HepG2 (cell line): ENCODE measurements around the gene TACC3. TPM values are rescaled to one million over a fixed set of nuclear protein-coding genes. Genes with fewer than 3 reads are reported as not detected.

ENCODE experiments used
- ATM ChIP-seq: fragments of 450-650 bp; IDR thresholded peaks from 2 replicates; pipeline ENCODE4 v1.7.1; 2017; ENCODE audit warnings: mild to moderate bottlenecking, borderline replicate concordance
- ESRRA ChIP-seq: sonication (generic); formaldehyde crosslinking; IDR thresholded peaks from 2 replicates; pipeline ENCODE4 v1.5.1; 2020; ENCODE audit warnings: mild to moderate bottlenecking, low read depth, missing genetic modification reagents
- FOXP1 ChIP-seq, 2 experiments: fragments of 450-650 bp in 1 of 2; IDR thresholded peaks; 2 replicates each; pipeline ENCODE4 v1.6.1; 2017 to 2018; ENCODE audit warnings: antibody characterized with exemption in 1 of 2
- MZF1 ChIP-seq: sonication (generic); formaldehyde crosslinking; IDR thresholded peaks from 2 replicates; pipeline ENCODE4 v1.8.1; 2023; ENCODE audit warnings: mild to moderate bottlenecking, missing genetic modification reagents, borderline replicate concordance
- NR2F6 ChIP-seq, 2 experiments: IDR thresholded peaks; 2 replicates each; pipeline ENCODE4 v1.6.1; 2016; ENCODE audit warnings: antibody characterized with exemption in 1 of 2, mild to moderate bottlenecking in 1 of 2
- PAX8 ChIP-seq: sonication (generic); formaldehyde crosslinking; IDR thresholded peaks from 2 replicates; pipeline ENCODE4 v1.8.0; 2022; ENCODE audit warnings: mild to moderate bottlenecking, missing genetic modification reagents, borderline replicate concordance
- PHF5A ChIP-seq: IDR thresholded peaks from one replicate; pipeline ENCODE4 v1.6.1; 2018; ENCODE audit warnings: low read depth, missing genetic modification reagents; ENCODE audit not compliant: unreplicated experiment
- RAD21 ChIP-seq: fragments of 450-650 bp; formaldehyde crosslinking; IDR thresholded peaks from 2 replicates; pipeline ENCODE4 v1.5.0; 2020; ENCODE audit warnings: mild to moderate bottlenecking
- RBAK ChIP-seq: sonication (generic); formaldehyde crosslinking; IDR thresholded peaks from 2 replicates; pipeline ENCODE4 v1.5.1; 2020; ENCODE audit warnings: mild to moderate bottlenecking, missing genetic modification reagents
- REPIN1 ChIP-seq: sonication (generic); formaldehyde crosslinking; IDR thresholded peaks from 2 replicates; pipeline ENCODE4 v1.8.0; 2022; ENCODE audit warnings: missing genetic modification reagents, low read depth, mild to moderate bottlenecking, borderline replicate concordance
- RXRB ChIP-seq: IDR thresholded peaks from 2 replicates; pipeline ENCODE4 v1.6.1; 2016; ENCODE audit warnings: borderline replicate concordance, missing genetic modification reagents, missing compliant biosample characterization
- SAFB2 ChIP-seq: sonication (generic); formaldehyde crosslinking; IDR thresholded peaks from 2 replicates; pipeline ENCODE4 v1.5.1; 2020; ENCODE audit warnings: missing genetic modification reagents, low read depth, mild to moderate bottlenecking, borderline replicate concordance
- SP5 ChIP-seq: IDR thresholded peaks from 2 replicates; pipeline ENCODE4 v1.6.1; 2016; ENCODE audit warnings: low read depth, borderline replicate concordance
- TSC22D2 ChIP-seq: sonication (generic); formaldehyde crosslinking; IDR thresholded peaks from 2 replicates; pipeline ENCODE4 v1.5.1; 2020; ENCODE audit warnings: missing genetic modification reagents, mild to moderate bottlenecking, borderline replicate concordance
- ZNF143 ChIP-seq: sonication (generic); formaldehyde crosslinking; IDR thresholded peaks from 2 replicates; pipeline ENCODE4 v1.4.0; 2020; ENCODE audit warnings: missing genetic modification reagents
- ZNF205 ChIP-seq: IDR thresholded peaks from 2 replicates; pipeline ENCODE4 v1.6.1; 2018; ENCODE audit warnings: missing biosample characterization, missing genetic modification reagents
- polyA plus RNA-seq, 8 experiments: library from polyadenylated mRNA; depleted of rRNA in 3 of 8; stranded (reverse) in 7 of 8; unstranded in 1 of 8; fragments of >200 nt; fragmentation: Illumina TruSeq in 4 of 8; extraction: Trizol in 4 of 8; gene quantifications; 2 replicates each; pipeline versions ENCODE4 v1.2.1 to v1.2.3, GENCODE V29; 2011 to 2016; ENCODE audit warnings: low read depth in 4 of 8, missing spikeins in 1 of 8, mixed read lengths in 1 of 8; ENCODE audit not compliant: insufficient read depth in 1 of 8
- total RNA-seq, 5 experiments: library from RNA; depleted of rRNA; stranded (reverse); fragments of >200 nt; fragmentation: Illumina TruSeq; extraction: Trizol; gene quantifications; 2 replicates each; pipeline ENCODE4 v1.2.3, GENCODE V29; 2016; ENCODE audit warnings: low read depth in 1 of 5
- TF ChIP-seq, protein P1 (sequence below): sonication (generic); formaldehyde crosslinking; IDR thresholded peaks from 2 replicates; pipeline ENCODE4 v1.4.0; 2020; ENCODE audit warnings: missing genetic modification reagents
- TF ChIP-seq, protein P2 (sequence below): sonication (generic); formaldehyde crosslinking; IDR thresholded peaks from 2 replicates; pipeline ENCODE4 v1.4.0; 2020; ENCODE audit warnings: mild to moderate bottlenecking, missing genetic modification reagents
- TF ChIP-seq, protein P3 (sequence below): sonication (generic); formaldehyde crosslinking; IDR thresholded peaks from 2 replicates; pipeline ENCODE4 v1.9.0; 2021; ENCODE audit warnings: missing genetic modification reagents, borderline replicate concordance
- TF ChIP-seq, protein P4 (sequence below), 2 experiments: sonication (generic) in 1 of 2; formaldehyde crosslinking in 1 of 2; IDR thresholded peaks; 2 replicates each; pipeline versions ENCODE4 v1.5.1 to v1.6.1; 2011 to 2020; ENCODE audit warnings: borderline replicate concordance in 1 of 2, low read depth in 1 of 2, low read length in 1 of 2, mild to moderate bottlenecking in 1 of 2, missing genetic modification reagents in 1 of 2, moderate library complexity in 1 of 2

The TACC3 gene
- total and polyA plus RNA-seq, 2 of the 13 experiments (the other 11 are each of a cell fraction or from before 2014, with no cell fraction given) = 20.3 to 21.2 TPM

DNA sequence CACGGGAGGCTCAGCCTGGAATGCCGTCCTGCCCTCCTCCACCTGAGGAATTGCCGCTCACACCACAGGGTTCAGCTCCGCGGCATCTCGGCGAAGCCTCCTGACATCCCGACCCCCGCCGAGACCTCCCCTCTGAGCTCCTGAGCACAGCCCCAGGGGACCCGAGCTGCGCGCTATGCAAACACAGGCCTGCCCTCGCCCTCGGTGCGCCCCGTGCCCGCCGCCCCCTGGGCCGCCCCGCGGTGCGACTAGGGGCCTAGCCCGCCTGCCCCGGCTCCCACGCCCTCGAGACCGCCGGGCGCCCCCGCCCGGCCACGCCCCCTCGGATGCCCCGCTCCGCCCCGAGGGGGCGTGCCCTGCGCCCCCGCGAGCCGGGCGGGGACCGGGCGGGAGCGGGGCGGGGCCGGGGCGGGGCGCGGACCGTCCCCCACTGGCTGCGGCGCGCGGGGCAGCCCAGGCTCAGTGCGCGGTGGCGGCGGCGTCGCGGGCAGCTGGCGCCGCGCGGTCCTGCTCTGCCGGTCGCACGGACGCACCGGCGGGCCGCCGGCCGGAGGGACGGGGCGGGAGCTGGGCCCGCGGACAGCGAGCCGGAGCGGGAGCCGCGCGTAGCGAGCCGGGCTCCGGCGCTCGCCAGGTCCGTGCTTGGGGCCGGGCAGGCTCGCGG is 71.6 kb downstream of the TACC3 start, which contains the start of gene FGFR3 (continued):
- TF ChIP-seq, protein P1, sequence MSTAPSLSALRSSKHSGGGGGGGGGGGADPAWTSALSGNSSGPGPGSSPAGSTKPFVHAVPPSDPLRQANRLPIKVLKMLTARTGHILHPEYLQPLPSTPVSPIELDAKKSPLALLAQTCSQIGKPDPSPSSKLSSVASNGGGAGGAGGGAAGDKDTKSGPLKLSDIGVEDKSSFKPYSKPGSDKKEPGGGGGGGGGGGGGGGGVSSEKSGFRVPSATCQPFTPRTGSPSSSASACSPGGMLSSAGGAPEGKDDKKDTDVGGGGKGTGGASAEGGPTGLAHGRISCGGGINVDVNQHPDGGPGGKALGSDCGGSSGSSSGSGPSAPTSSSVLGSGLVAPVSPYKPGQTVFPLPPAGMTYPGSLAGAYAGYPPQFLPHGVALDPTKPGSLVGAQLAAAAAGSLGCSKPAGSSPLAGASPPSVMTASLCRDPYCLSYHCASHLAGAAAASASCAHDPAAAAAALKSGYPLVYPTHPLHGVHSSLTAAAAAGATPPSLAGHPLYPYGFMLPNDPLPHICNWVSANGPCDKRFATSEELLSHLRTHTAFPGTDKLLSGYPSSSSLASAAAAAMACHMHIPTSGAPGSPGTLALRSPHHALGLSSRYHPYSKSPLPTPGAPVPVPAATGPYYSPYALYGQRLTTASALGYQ (CRISPR knock-in tag) = no peak
- TF ChIP-seq MZF1 (CRISPR knock-in tag) = no peak
- TF ChIP-seq, protein P2, sequence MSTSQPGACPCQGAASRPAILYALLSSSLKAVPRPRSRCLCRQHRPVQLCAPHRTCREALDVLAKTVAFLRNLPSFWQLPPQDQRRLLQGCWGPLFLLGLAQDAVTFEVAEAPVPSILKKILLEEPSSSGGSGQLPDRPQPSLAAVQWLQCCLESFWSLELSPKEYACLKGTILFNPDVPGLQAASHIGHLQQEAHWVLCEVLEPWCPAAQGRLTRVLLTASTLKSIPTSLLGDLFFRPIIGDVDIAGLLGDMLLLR (CRISPR knock-in tag) = no peak
- TF ChIP-seq TSC22D2 (CRISPR knock-in tag) = no peak
- no peak for TF ChIP-seq ATM
- TF ChIP-seq SP5 (CRISPR knock-in tag) = peak; percentile 60
- TF ChIP-seq ZNF143 (CRISPR knock-in tag) = no peak
- no peak; the same call in 1 of the 2 replicates for TF ChIP-seq SAFB2 (CRISPR knock-in tag)
- no peak for TF ChIP-seq RXRB (CRISPR knock-in tag)
- TF ChIP-seq RBAK (CRISPR knock-in tag) = no peak
- TF ChIP-seq PAX8 (CRISPR knock-in tag) = no peak
- TF ChIP-seq, protein P3, sequence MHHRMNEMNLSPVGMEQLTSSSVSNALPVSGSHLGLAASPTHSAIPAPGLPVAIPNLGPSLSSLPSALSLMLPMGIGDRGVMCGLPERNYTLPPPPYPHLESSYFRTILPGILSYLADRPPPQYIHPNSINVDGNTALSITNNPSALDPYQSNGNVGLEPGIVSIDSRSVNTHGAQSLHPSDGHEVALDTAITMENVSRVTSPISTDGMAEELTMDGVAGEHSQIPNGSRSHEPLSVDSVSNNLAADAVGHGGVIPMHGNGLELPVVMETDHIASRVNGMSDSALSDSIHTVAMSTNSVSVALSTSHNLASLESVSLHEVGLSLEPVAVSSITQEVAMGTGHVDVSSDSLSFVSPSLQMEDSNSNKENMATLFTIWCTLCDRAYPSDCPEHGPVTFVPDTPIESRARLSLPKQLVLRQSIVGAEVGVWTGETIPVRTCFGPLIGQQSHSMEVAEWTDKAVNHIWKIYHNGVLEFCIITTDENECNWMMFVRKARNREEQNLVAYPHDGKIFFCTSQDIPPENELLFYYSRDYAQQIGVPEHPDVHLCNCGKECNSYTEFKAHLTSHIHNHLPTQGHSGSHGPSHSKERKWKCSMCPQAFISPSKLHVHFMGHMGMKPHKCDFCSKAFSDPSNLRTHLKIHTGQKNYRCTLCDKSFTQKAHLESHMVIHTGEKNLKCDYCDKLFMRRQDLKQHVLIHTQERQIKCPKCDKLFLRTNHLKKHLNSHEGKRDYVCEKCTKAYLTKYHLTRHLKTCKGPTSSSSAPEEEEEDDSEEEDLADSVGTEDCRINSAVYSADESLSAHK = no peak
- TF ChIP-seq NR2F6 (IDR thresholded peaks at IDR 0.05) = no peak
- TF ChIP-seq NR2F6 (CRISPR knock-in tag; IDR thresholded peaks at IDR 0.05) = peak; percentile 13; the same call in 1 of the 2 replicates
- TF ChIP-seq, protein P4, sequence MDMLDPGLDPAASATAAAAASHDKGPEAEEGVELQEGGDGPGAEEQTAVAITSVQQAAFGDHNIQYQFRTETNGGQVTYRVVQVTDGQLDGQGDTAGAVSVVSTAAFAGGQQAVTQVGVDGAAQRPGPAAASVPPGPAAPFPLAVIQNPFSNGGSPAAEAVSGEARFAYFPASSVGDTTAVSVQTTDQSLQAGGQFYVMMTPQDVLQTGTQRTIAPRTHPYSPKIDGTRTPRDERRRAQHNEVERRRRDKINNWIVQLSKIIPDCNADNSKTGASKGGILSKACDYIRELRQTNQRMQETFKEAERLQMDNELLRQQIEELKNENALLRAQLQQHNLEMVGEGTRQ (IDR thresholded peaks at IDR 0.05; ENCODE audit: low read depth, low read length) = no peak
- TF ChIP-seq, protein P4 (CRISPR knock-in tag; IDR thresholded peaks at IDR 0.05; ENCODE audit: borderline replicate concordance) = no peak
- no peak for TF ChIP-seq PHF5A (CRISPR knock-in tag)
- TF ChIP-seq REPIN1 = no peak
- TF ChIP-seq FOXP1 (IDR thresholded peaks at IDR 0.05) = no peak
- TF ChIP-seq FOXP1 (CRISPR knock-in tag; IDR thresholded peaks at IDR 0.05) = no peak
- TF ChIP-seq RAD21 = peak; percentile 30; the same call in 1 of the 2 replicates
- TF ChIP-seq ZNF205 (CRISPR knock-in tag) = no peak
- no peak for TF ChIP-seq ESRRA (CRISPR knock-in tag)
